Heart left ventricle (tissue), 16 donors: ENCODE measurements around the gene MYO5A. TPM values are rescaled to one million over a fixed set of nuclear protein-coding genes. Genes with fewer than 3 reads are reported as not detected.

ENCODE experiments used
- ATAC-seq, 4 donors: fragments of 200-7000 bp; cut with Tn5 transposase; one replicate each; pipeline ENCODE4 v1.9.1; 2020 to 2022; ENCODE audit warnings: moderate library complexity in 4 of 4, mild to moderate bottlenecking in 3 of 4, moderate number of reproducible peaks in 1 of 4
- DNase-seq, 5 donors: peaks; one replicate each; pipeline ENCODE4 v3.0.0-alpha.2; 2020
- H3K27ac ChIP-seq, 12 donors: fragments of 200-600 bp; sonication (generic) in 4 of 12; one replicate each; pipeline versions ENCODE4 v1.5.0 to v1.8.0; 2016 to 2022; ENCODE audit warnings: mild to moderate bottlenecking in 2 of 12
- H3K27me3 ChIP-seq, 9 donors: fragments of 200-600 bp; sonication (generic) in 2 of 9; one replicate each; pipeline versions ENCODE4 v1.5.1 to v1.8.0; 2016 to 2022; ENCODE audit warnings: mild to moderate bottlenecking in 3 of 9
- H3K36me3 ChIP-seq, 9 donors: fragments of 200-600 bp; sonication (generic) in 2 of 9; one replicate each; pipeline versions ENCODE4 v1.5.0 to v1.8.0; 2018 to 2022; ENCODE audit warnings: mild to moderate bottlenecking in 2 of 9
- H3K4me1 ChIP-seq, 12 donors: fragments of 200-600 bp; sonication (generic) in 4 of 12; one replicate each; pipeline versions ENCODE4 v1.5.0 to v1.8.0; 2016 to 2022; ENCODE audit warnings: mild to moderate bottlenecking in 3 of 12
- H3K4me3 ChIP-seq, 12 donors: fragments of 200-600 bp; sonication (generic) in 4 of 12; one replicate each; pipeline versions ENCODE4 v1.5.0 to v1.8.0; 2017 to 2022; ENCODE audit warnings: mild to moderate bottlenecking in 9 of 12, moderate library complexity in 4 of 12
- H3K9me3 ChIP-seq, 12 donors: fragments of 200-600 bp; sonication (generic) in 4 of 12; one replicate each; pipeline versions ENCODE4 v1.5.0 to v1.8.0; 2016 to 2022; ENCODE audit warnings: mild to moderate bottlenecking in 1 of 12
- POLR2A ChIP-seq, 2 donors: fragments of 450-650 bp; IDR thresholded peaks; one replicate each; pipeline ENCODE4 v1.6.1; 2017; ENCODE audit warnings: antibody characterized with exemption in 2 of 2, mild to moderate bottlenecking in 2 of 2, moderate library complexity in 2 of 2
- WGBS, 4 donors: extraction: QIAGEN DNeasy Blood & Tissue Kit in 2 of 4; methylation state at CpG; one replicate each; pipeline versions ENCODE4 v1.1.5 to v1.1.7; 2013 to 2018; 5-methylcytosine and 5-hydroxymethylcytosine counted together
- intact Hi-C, 10 donors: fragments of 100-400 bp; cut with DNase I; formaldehyde crosslinking; loops; one replicate each; pipeline versions ENCODE4 v1.11.1 to v1.14.2; 2022
- polyA plus RNA-seq, 2 donors: library from polyadenylated mRNA; stranded (reverse); fragments of 200-250 nt; gene quantifications; one replicate each; pipeline ENCODE4 v1.2.3, GENCODE V29; 2013
- total RNA-seq, 9 donors: library from RNA; depleted of rRNA in 2 of 9; stranded (reverse); fragments of >200 nt in 2 of 9; fragmentation: NEBNext Ultra II Directional in 3 of 9; extraction: Animal tissue kit (Norgen Biotek cat#: 25700) in 3 of 9; gene quantifications; one replicate each; pipeline versions ENCODE4 v1.1.0 to v1.2.4, GENCODE V29; 2016 to 2023
- TF ChIP-seq, protein P1 (sequence below), 12 donors: fragments of 200-600 bp; sonication (generic) in 4 of 12; IDR thresholded peaks; one replicate each; pipeline versions ENCODE4 v1.5.0 to v1.8.0; 2018 to 2022; ENCODE audit warnings: antibody characterized with exemption in 12 of 12, mild to moderate bottlenecking in 5 of 12
- donor health status: ischemic (EF 13 %, LVEDD 7.1; RV severe dilation, severe dysfunction).
- donor health status: healthy with polysubstance abuse.
- donor health status: DM: no; HTN: yes; CAD: no.
- donor health status: DM: no; HTN: no; CAD: no.
- donor health status: ischemic (EF 25% LVEDD 6.9; RV normal size, moderate dysfunction).
- donor health status: ischemic (EF 25% LVEDD 5.7; RV mildly dilated, moderate dysfunction).
- donor health status: healthy.
- donor health status: DM: yes; HTN: yes; CAD: no.
- donor health status: ischemic (EF 35%, LVEDD 5.7; RV mildly dilated, moderate dysfunction).
- donor health status: nonischemic (EF 11% LVEDD 7.7; RV severe dilation, severe dysfunction).
- donor health status: DM: yes; HTN: yes; CAD: no.
- donor health status: PGD.
- donor health status: ischemic (EF 29% LVEDD 5.4; RV normal size, mild dysfunction).
- donor health status: nonischemic (EF 23%, LVEDD 6.1; RV moderate dilation, normal function).

The MYO5A gene
- total and polyA plus RNA-seq, 11 donors: 3.2 to 29.6 (median 6.9) TPM

DNA sequence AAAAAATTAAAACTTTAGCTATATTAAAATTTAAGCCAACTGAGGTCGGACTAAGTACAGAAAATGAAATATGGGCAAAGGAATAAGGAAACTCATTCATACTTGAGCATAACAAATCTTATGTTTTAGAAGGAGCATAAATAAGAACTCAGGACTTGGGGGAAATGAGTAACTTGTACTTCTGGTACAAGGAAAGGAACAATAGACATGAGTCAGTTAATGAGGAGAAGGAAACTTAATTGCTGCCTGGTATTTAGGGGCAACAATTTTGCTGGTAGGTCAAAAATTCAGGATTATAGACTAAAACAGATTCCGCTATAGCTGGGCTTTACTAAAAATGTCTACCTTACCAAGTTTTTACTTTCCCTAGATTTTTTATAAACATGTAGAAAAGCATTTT lies 113.1 kb downstream of the MYO5A start:
- WGBS, 4 donors: 63 to 94% (median 80%) methylated on average over 2 of the region's 2 CpGs
- ATAC-seq: no peak
- Histone ChIP-seq H3K27ac (no peak overlapping the region), H3K27me3 (no peaks in the 10 kb centered on the region), H3K4me3 (no peak overlapping the region), H3K9me3 (peaks cover 0 to 6% (median 0%) of the 10 kb centered on the region in 12 donors), H3K36me3 (peaks cover 0 to 22% (median 0%) of the 10 kb centered on the region in 9 donors), H3K4me1 (peaks cover 0 to 13% (median 0%) of the 10 kb centered on the region in 12 donors)
- DNase-seq: no peak
- TF ChIP-seq, protein P1, sequence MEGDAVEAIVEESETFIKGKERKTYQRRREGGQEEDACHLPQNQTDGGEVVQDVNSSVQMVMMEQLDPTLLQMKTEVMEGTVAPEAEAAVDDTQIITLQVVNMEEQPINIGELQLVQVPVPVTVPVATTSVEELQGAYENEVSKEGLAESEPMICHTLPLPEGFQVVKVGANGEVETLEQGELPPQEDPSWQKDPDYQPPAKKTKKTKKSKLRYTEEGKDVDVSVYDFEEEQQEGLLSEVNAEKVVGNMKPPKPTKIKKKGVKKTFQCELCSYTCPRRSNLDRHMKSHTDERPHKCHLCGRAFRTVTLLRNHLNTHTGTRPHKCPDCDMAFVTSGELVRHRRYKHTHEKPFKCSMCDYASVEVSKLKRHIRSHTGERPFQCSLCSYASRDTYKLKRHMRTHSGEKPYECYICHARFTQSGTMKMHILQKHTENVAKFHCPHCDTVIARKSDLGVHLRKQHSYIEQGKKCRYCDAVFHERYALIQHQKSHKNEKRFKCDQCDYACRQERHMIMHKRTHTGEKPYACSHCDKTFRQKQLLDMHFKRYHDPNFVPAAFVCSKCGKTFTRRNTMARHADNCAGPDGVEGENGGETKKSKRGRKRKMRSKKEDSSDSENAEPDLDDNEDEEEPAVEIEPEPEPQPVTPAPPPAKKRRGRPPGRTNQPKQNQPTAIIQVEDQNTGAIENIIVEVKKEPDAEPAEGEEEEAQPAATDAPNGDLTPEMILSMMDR (IDR thresholded peaks at IDR 0.05): no peak
- no peak for TF ChIP-seq POLR2A (IDR thresholded peaks at IDR 0.05)
- intact Hi-C loops: loop anchor here in 1 of 10 donors (10.0 kb wide), 1 partner anchor 99 kb away; no protein-coding TSS in a partner anchor

DNA sequence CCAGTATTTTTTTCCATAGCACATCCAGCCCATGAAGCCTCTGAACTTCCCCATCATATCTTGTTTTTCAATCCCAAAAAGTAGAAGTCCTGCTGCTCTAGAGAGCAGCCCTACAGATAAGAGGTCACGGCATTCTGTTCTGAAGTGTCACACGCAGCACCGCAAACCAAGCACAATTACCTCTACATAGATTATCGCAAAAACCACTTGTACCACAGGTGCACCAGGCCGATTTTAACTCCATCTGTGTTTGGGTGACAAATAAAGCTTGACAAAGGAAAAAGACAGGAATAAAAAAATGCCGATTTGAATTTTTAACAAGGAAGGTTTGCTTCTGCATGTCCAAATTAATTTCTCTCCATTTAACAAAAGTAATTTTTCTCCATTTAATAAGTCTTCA lies 113.7 kb downstream of the MYO5A start:
- no peak for ATAC-seq
- intact Hi-C loops: loop anchor here in 1 of 10 donors (10.0 kb wide), 1 partner anchor 100 kb away; no protein-coding TSS in a partner anchor
- Histone ChIP-seq H3K4me3 (no peak overlapping the region), H3K27me3 (no peaks in the 10 kb centered on the region), H3K27ac (no peak overlapping the region), H3K4me1 (peaks cover 0 to 13% (median 0%) of the 10 kb centered on the region in 12 donors), H3K36me3 (peaks cover 0 to 27% (median 0%) of the 10 kb centered on the region in 9 donors), H3K9me3 (peaks cover 0 to 6% (median 0%) of the 10 kb centered on the region in 12 donors)
- 49 to 62% (median 53%) methylated on average over 6 of the region's 6 CpGs for WGBS, 4 donors
- DNase-seq: no peak
- TF ChIP-seq POLR2A (IDR thresholded peaks at IDR 0.05): no peak
- TF ChIP-seq, protein P1 (IDR thresholded peaks at IDR 0.05): no peak

DNA sequence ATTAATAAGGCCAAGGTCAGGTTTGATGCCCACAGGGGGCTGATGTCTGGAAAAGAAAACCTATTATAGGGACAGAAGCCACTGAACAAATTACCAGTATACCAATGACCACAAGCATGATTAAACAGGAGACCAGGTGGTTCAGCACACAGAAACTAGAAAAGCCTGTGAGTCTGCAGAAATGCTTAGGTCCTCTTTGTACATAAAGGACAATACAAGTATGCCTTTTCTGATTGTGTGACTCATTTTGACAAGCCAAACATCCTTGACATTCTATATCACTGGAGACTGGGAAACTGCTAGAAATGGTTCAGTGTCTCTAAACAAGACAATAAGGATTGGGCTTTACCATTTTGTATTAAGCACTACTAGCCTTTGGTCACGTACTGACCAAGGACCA lies 119.9 kb downstream of the MYO5A start:
- intact Hi-C loops: no loop called here
- peaks cover 0 to 5% (median 0%) of the 10 kb centered on the region in 12 donors for H3K4me1 ChIP-seq
- no peaks in the 10 kb centered on the region for H3K9me3 ChIP-seq
- ATAC-seq: no peak
- TF ChIP-seq, protein P1 (IDR thresholded peaks at IDR 0.05): no peak
- no peak for TF ChIP-seq POLR2A (IDR thresholded peaks at IDR 0.05)
- no peak overlapping the region for H3K27ac ChIP-seq
- WGBS, 4 donors: 87 to 100% (median 96%) methylated on average over 1 of the region's 1 CpG
- no peaks in the 10 kb centered on the region for H3K27me3 ChIP-seq
- H3K4me3 ChIP-seq: no peak overlapping the region
- peaks cover 0 to 36% (median 0%) of the 10 kb centered on the region in 9 donors for H3K36me3 ChIP-seq
- no peak for DNase-seq

DNA sequence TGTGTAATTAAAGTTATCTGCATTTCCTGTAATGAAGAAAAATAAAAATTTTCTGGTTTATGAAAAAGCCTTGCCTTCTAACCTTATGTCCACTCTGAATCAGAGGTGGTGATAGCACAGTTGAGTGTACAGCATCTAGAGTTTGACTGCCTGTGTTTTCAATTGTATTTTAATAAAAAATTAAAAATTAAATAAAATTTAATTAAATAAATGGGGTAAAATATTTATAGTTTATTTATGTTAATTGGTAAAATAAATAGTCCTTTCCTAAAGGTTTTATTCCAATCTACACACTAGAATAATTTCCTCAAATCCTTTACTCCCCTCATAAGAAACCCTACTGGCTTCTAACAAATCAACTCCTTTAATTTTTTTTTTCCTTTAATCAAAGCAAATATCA lies 121.3 kb downstream of the MYO5A start:
- Histone ChIP-seq H3K36me3 (peaks cover 0 to 34% (median 0%) of the 10 kb centered on the region in 9 donors), H3K9me3 (no peaks in the 10 kb centered on the region), H3K27me3 (no peaks in the 10 kb centered on the region), H3K4me3 (no peak overlapping the region), H3K4me1 (peaks cover 0 to 5% (median 0%) of the 10 kb centered on the region in 12 donors), H3K27ac (no peak overlapping the region)
- ATAC-seq (no peak), DNase-seq (no peak)
- intact Hi-C loops: no loop called here
- TF ChIP-seq POLR2A (IDR thresholded peaks at IDR 0.05): no peak

DNA sequence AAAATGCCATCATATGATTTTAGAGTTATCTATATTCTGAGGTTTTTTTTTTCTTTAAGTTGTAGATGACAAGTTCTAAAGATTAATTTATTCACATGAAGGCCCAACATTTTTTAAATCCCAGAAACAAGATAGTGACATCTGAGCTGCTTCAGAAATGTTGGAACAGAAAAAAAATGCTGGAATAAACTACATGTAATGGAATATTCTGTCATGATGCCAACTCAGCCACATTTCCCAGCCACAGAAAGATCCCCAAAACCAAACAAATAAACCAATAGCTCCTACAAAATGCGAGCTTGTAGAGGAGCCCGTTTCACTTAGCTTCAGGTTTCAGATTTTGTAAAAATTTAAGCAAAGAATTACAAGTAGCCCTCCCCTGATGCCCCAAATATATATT lies 122.1 kb downstream of the MYO5A start:
- no peaks in the 10 kb centered on the region for H3K9me3 ChIP-seq
- no peak for TF ChIP-seq POLR2A (IDR thresholded peaks at IDR 0.05)
- TF ChIP-seq, protein P1 (IDR thresholded peaks at IDR 0.05): no peak
- peaks cover 0 to 5% (median 0%) of the 10 kb centered on the region in 12 donors for H3K4me1 ChIP-seq
- no peak overlapping the region for H3K27ac ChIP-seq
- WGBS, 4 donors: 80 to 89% (median 81%) methylated on average over 2 of the region's 2 CpGs
- DNase-seq: no peak
- H3K27me3 ChIP-seq: no peaks in the 10 kb centered on the region
- ATAC-seq: no peak
- no peak overlapping the region for H3K4me3 ChIP-seq
- H3K36me3 ChIP-seq: peaks cover 0 to 30% (median 0%) of the 10 kb centered on the region in 9 donors
- intact Hi-C loops: no loop called here
